Left ventricle myocardium inferior (tissue), 1 donor: Measurements from ENCODE around the gene RFXANK. TPM values are rescaled to one million over a fixed set of nuclear protein-coding genes. Genes with fewer than 3 reads are reported as not detected.

Experiments used
- DNase-seq: peaks from one replicate; pipeline ENCODE4 v3.0.0-alpha.2; 2020
- H3K27ac ChIP-seq: fragments of 200-600 bp; replicated peaks from 2 replicates; pipeline ENCODE4 v1.8.0; 2021
- H3K27me3 ChIP-seq: fragments of 200-600 bp; 2 replicates; pipeline ENCODE4 v1.8.0; 2021; ENCODE audit warnings: low read depth
- H3K36me3 ChIP-seq: fragments of 200-600 bp; 2 replicates; pipeline ENCODE4 v1.8.0; 2021
- H3K4me1 ChIP-seq: fragments of 200-600 bp; 2 replicates; pipeline ENCODE4 v1.8.0; 2021
- H3K4me3 ChIP-seq: fragments of 200-600 bp; 2 replicates; pipeline ENCODE4 v1.8.0; 2021; ENCODE audit warnings: mild to moderate bottlenecking, moderate library complexity
- H3K9me3 ChIP-seq: fragments of 200-600 bp; replicated peaks from 2 replicates; pipeline ENCODE4 v1.8.0; 2021
- intact Hi-C: fragments of 100-400 bp; cut with micrococcal nuclease; formaldehyde crosslinking; loops from one replicate; pipeline ENCODE4 v1.11.0; 2022
- total RNA-seq: library from RNA; stranded (reverse); fragmentation: NEBNext Ultra II Directional; extraction: Animal tissue kit (Norgen Biotek cat#: 25700); gene quantifications from one replicate; pipeline ENCODE4 v1.2.1, GENCODE V29; 2021
- TF ChIP-seq, protein P1 (sequence below): fragments of 200-600 bp; IDR thresholded peaks from 2 replicates; pipeline ENCODE4 v1.8.0; 2021; ENCODE audit warnings: antibody characterized with exemption, mild to moderate bottlenecking, borderline replicate concordance
- donor health status: DM: no; HTN: yes; CAD: no; lungs with severe emphysema.

RFXANK gene
- total RNA-seq, 1 donor from 2014 or later, result 37.2 TPM

DNA sequence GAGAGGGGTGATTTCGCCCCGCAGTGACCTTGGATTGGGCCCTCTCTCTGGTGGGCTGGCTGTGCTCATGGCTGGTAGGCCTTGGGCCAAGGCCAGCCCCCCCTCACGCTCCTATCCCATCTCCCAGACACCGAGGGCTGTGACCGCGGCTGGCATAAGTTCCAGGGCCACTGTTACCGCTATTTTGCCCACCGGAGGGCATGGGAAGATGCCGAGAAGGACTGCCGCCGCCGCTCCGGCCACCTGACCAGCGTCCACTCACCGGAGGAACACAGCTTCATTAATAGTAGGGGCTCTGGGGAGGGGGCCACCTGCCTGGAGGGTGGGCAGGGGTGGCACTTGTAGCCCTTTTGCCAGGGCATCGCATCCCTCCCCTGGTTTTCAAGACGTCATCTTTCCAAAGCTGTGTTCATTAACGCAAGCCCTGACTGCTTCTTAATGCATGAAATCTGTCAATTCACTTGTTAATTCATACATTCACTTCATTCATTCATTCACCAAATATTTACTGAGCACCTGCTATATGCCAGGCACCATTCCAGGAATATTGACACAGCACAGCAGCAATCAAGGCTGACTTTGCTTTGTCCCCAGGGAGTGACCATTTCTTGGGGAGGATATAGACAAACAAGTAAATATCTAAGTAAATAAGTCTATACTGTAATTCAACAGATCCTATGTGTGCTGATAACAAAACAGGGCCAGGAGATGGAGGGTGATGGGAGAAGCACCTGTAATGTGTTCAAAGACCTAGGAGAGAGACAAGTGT, 46.3 kb downstream of the RFXANK start:
- H3K4me1 ChIP-seq, result no peaks in the 10 kb centered on the region
- intact Hi-C loops, result no loop called here
- H3K4me3 ChIP-seq, result no peak overlapping the region
- DNase-seq, result no peak
- H3K36me3 ChIP-seq, result no peaks in the 10 kb centered on the region
- TF ChIP-seq, protein P1, sequence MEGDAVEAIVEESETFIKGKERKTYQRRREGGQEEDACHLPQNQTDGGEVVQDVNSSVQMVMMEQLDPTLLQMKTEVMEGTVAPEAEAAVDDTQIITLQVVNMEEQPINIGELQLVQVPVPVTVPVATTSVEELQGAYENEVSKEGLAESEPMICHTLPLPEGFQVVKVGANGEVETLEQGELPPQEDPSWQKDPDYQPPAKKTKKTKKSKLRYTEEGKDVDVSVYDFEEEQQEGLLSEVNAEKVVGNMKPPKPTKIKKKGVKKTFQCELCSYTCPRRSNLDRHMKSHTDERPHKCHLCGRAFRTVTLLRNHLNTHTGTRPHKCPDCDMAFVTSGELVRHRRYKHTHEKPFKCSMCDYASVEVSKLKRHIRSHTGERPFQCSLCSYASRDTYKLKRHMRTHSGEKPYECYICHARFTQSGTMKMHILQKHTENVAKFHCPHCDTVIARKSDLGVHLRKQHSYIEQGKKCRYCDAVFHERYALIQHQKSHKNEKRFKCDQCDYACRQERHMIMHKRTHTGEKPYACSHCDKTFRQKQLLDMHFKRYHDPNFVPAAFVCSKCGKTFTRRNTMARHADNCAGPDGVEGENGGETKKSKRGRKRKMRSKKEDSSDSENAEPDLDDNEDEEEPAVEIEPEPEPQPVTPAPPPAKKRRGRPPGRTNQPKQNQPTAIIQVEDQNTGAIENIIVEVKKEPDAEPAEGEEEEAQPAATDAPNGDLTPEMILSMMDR, result no peak
- H3K9me3 ChIP-seq, result peaks cover 33% of the 10 kb centered on the region
- H3K27ac ChIP-seq, result no peak overlapping the region
- peaks cover 53% of the 10 kb centered on the region for H3K27me3 ChIP-seq

DNA sequence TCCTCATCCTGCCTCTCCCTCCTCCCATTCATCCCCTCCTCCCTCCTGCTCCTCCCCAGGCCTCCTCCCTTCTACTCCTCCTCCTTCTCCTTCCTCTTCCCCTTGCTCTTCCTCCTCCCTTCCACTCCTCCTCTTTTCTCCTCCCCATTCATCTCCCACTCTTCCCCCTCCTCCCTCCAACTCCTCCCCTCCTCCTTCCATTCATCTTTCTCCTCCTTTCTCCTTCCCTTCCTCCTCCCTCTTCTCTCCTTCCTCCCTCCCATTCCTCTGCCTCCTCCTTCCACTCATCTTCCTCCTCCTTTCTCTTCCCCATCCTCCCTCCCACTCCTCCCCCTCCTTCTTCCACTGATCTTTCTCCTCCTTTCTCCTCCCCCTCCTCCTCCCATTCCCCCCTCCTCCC, 47.6 kb downstream of the RFXANK start:
- intact Hi-C loops, result no loop called here
- peaks cover 66% of the 10 kb centered on the region for H3K27me3 ChIP-seq
- DNase-seq, result no peak

DNA sequence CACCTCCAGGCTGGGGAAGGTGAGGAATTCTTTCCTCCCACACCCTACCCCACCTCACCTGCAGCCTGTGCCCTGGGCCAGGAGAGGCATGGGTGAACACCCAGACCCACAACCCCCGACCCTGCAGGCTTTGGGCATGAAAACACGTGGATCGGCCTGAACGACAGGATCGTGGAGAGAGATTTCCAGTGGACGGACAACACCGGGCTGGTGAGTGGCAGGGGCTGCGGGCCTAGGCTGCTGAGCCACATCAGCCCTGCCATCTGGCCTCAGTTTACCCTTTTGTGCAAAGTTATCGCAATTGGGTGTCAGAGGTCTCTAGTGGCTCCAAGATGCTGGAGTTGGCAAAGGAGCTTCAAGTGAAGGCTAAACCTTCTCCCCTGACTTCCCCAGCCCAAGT, 48.4 kb downstream of the RFXANK start:
- H3K9me3 ChIP-seq, result peaks cover 11% of the 10 kb centered on the region
- no peaks in the 10 kb centered on the region for H3K4me1 ChIP-seq

More for the DNA sequence above, 47.6 kb downstream of the RFXANK start:
- H3K9me3 ChIP-seq, result peaks cover 19% of the 10 kb centered on the region
- TF ChIP-seq, protein P1, result no peak
- H3K27ac ChIP-seq, result no peak overlapping the region
- no peaks in the 10 kb centered on the region for H3K4me1 ChIP-seq
- no peak overlapping the region for H3K4me3 ChIP-seq
- H3K36me3 ChIP-seq, result no peaks in the 10 kb centered on the region

DNA sequence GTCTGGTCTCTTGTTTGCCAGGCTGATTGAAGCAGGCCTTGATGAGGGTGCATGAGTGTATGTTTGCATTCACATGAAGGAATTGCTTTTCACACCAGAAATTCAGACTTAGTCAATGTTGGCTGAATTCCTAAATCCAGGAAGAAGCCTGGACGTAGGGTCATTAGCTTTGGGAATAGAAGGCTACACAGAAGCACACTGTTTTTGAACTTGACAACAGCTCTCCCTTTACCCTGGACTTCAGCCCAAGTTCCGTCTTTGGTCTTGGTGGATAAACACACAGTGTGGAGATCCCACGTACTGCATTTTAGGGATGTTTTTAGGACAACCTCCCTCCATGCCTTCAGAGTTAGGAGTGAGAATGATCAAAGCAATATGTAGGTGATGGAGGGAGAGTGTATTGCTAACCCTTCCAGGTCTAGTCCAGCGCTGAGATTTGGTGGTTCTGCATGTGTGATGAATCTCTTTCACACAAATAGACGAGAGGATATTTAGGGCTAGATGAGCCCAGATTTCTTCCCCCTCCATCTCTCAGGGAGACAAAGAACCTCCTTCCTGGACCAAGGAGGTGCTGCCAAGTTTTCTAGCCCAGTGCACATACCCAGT, 58.2 kb downstream of the RFXANK start:
- H3K36me3 ChIP-seq, result no peaks in the 10 kb centered on the region
- TF ChIP-seq, protein P1, result no peak
- H3K4me3 ChIP-seq, result no peak overlapping the region
- no peak for DNase-seq
- no peak overlapping the region for H3K27ac ChIP-seq
- intact Hi-C loops, result no loop called here
- H3K27me3 ChIP-seq, result peaks cover 74% of the 10 kb centered on the region
- no peaks in the 10 kb centered on the region for H3K4me1 ChIP-seq
- no peaks in the 10 kb centered on the region for H3K9me3 ChIP-seq

More for the DNA sequence above, 48.4 kb downstream of the RFXANK start:
- H3K27me3 ChIP-seq, result peaks cover 70% of the 10 kb centered on the region
- intact Hi-C loops, result no loop called here
- DNase-seq, result no peak
- no peak overlapping the region for H3K4me3 ChIP-seq
- no peak overlapping the region for H3K27ac ChIP-seq
- TF ChIP-seq, protein P1, result no peak
- no peaks in the 10 kb centered on the region for H3K36me3 ChIP-seq

Other genes starting within 250 kb of the RFXANK start
- 68.2 TPM for gene SUGP2, start 158.7 kb upstream of the RFXANK start, total RNA-seq
- 15.0 TPM for gene ARMC6, start 158.7 kb upstream of the RFXANK start, total RNA-seq
- gene SLC25A42, start 128.3 kb upstream of the RFXANK start, total RNA-seq, result 27.2 TPM
- gene TMEM161A, start 53.8 kb upstream of the RFXANK start, total RNA-seq, result 22.9 TPM
- 0.49 TPM for gene MEF2B, start 22.0 kb upstream of the RFXANK start, total RNA-seq
- gene BORCS8, start 106 bp upstream of the RFXANK start, total RNA-seq, result 20.2 TPM
- gene NR2C2AP, start 11.2 kb downstream of the RFXANK start, total RNA-seq, result 6.3 TPM
- not detected for gene NCAN, start 19.7 kb downstream of the RFXANK start, total RNA-seq
- gene TM6SF2, start 81.0 kb downstream of the RFXANK start, total RNA-seq, result 0.30 TPM
- gene SUGP1, start 128.3 kb downstream of the RFXANK start, total RNA-seq, result 44.7 TPM
- gene MAU2, start 128.6 kb downstream of the RFXANK start, total RNA-seq, result 33.0 TPM
- 24.1 TPM for gene GATAD2A, start 213.4 kb downstream of the RFXANK start, total RNA-seq